T-helper 22 cell (primary cell): ENCODE measurements around the gene TEAD1.

ENCODE experiments used
- DNase-seq: peaks from one replicate; pipeline ENCODE4 v3.0.0-alpha.2; 2020; ENCODE audit warnings: low read depth

TEAD1 gene

DNA sequence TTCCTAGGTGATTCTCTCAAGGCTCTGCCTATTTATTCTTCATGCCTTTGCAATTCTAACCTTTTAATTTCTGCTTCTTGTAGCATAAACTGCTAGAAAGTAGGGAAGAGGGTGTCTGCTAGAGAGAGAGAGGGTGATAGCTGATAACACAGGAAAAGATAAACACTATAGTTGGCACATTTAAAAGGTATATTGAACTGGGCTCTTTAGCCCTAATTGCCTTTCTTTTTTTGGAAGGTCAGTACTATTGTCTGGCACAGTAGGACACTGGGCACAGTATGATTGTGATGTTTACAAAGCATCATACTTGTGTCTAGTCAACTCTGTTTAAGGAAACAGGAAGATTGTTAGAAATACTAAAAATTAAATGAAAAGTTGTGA lies 33.3 kb downstream of the TEAD1 start:
- no peak for DNase-seq

DNA sequence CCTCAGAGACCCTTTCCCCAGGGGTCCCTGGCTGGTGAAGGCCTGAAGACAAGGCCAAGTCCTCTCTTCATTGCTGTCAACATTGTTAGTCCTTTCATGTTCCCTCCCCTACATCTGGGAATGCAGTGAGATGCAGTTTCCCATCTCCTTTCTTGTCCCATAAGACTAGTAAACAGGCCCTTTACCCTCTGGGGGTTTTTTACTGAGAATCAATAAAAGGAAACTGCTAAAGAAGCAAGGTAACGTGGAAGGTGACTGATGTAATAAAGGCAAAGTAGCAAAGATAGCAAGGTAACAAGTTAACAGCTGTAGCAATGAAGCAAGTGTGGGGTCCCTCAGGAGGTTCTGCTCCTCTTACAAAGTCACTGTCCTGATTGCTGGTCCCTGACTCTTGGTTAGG lies 37.3 kb downstream of the TEAD1 start:
- DNase-seq = no peak

DNA sequence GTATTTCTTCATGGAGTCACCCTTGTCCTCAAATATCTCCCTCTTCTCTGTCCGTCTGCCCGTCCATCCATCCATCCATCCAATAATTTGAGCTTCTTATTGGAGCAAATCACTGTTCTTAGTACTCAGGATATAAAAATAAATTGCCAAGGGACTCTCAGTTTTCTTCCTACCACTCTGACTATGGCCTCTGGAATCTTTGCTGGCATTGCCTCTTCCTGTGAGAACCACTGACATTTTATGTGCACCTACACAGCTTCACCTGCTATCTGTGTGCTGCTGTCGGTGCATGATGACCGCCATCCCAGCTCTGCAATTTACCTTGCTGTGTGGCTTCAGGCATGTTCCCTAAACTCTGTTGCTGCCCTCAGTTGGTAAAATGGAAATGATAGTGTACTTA lies 37.9 kb downstream of the TEAD1 start:
- no peak for DNase-seq

DNA sequence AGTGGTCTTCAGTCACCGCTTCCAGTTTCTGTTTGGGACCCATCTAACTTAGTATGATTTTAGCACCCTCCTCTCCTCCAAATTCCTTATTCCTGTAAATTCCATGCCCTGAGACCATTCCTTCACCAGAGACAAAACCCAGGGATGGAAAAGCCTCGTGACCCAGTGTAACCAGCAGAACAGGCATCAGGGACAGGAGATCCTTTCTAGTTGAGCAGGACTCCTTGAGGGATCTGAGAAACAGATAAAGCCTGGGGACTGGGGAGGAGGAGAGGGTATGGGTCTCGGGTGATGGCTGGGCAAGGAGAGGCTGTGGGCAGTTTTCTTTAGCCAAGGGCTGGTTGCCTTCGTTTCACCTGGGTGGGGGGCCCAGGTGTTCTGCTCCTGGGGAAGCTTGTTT lies 40.9 kb downstream of the TEAD1 start:
- DNase-seq = no peak

DNA sequence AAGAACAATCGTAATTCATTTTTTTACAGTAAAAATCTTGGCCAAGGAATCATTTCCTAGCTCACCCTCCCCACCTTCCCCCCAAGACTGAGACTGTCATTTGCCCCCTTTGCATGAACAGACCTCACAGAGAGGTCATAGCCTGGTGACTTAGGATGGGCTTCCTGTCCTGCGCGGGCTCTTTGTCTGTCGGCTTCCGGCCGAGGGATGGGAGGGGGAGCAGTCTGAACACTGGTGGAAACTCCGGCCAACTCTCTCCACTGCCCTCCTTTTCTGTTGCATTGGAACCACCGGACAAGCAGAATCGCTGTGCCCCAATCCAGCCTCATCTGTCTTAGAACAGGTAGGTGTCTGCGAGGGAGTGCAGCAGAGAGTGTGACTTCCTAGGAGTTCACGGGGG lies 41.7 kb downstream of the TEAD1 start:
- DNase-seq = no peak

DNA sequence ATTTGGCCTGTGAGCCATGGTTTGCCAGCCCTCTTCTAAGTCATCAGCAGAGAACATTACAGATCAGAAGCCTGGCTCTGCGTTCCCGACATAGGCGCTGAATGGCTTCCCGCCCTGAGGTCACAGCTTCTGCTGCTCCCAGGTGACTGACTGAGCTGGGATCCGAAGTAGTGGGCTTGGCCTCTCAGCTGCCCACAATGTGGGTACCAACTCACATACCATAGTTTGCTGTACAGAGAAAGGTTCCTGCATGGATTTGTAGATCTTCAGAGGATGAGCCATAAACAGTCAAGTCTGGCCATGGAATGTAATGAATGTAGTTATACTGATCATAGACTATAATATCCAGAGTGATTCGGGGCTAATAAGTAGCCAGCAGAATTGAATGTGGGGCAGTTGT lies 42.6 kb downstream of the TEAD1 start:
- no peak for DNase-seq

DNA sequence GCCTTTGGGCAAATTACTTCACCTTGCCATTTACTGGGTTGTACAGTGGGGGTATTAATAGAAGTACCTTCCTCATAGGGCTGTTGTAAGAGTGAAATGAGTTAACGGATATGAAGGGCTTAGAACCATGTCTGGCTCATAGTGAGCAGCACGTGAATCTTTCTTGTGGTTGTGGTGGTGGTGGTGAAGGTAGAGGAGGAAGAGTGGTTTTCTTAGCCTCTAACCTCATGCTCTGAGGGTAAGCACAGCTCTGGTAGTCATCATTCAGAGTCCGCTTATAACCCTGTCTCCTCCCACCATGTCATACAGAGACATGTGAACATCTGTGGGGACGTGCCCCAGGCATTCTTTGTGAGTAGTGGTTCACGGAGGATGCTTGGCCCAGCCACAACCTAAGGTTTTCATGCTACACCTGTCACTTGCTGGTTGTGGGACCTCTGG lies 43.6 kb downstream of the TEAD1 start:
- DNase-seq = peak; percentile 9

DNA sequence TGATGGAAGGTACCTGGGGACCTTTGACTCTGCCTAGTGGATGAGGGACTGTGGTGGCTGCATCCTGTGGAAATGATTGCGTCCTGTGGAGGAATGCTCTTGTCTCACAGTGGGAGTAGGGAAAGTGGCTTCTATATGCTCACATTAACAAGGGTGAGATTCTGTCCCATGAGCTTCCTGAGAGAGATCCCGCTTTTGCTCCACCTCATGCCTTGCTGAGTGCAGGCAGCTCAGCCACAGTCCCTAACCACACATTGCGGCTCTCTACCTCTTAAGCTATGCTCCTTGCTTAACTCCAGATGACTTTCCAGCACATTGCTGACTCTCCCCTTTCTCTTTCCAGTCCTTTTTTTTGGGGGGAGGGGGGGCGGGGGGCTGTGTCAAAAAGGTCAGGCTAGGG lies 45.0 kb downstream of the TEAD1 start:
- no peak for DNase-seq

DNA sequence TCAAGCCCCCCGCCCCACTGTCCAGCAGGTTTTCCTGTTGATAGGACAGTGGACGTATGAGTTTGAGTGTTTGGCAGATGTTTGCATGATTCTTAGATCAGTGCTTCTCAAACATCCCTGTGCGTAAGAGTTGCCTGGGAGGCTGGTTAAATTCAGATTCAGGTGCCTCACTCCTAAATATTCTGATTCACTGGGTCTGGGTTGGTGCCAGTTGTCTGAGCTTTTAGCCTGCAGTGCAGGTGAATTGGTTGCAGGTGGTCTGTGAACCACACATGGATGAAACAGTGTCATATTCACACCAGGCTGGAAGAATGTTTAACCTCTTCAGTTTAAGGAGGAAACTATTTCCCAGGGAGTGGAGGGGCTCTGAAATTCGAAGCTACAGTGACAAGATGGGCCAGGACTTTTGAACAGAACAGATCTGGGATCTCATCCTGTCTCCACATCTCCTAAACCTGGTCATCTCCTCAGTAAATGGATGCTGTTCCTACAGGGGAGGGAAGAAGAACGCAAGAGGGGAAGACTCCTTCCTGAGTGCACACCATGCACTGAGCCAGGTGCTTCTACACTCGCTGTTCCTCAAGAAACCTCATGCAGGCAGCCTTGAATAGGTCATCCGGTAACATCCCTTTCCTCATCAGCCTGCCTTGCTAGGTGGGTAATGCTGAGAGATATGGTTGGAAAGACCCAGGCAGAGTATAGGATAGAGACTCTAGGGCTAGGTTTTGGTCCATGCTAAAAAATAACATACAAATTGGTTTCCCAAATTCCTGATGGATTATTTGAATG lies 47.8 kb downstream of the TEAD1 start:
- DNase-seq = no peak

DNA sequence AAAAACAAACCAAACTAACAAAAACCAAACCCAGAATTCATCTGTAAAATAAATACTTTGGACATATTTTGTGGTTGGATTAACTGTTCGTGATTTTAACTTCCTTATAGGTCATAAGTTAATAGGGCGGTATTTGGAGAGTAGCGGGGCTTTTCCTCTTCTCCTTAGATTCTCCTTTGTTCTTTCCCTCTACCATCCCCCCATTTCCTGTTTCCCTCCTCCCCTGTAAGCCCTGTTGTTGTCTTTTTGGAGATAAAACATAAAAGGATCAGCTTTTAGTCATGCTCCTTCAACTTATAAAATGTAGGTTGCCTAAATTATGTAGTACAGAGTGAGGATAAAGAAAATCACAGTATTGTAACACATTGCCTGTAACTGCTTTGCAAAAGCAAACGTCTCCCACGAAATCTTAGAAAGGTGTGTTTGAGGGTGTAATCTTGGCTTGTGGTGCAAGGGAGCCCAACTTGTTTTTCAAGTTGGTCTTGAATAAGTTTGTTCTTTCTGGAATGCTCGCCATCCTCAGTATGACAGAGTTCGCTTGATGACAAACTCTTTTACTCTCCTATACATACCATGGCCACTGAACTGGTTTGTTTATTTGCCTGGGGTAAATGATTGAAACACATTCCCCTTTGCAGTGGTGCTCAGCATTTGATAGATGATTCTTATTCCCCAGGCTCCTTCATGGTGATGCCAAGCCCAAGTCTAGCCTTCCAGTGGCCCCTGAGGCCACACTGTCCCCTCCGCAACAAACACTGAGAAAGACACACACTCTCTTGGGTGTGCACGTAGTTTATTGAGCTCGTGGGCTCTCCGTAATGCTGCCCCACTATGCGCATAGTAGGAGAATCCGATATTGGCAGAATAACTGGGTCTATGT lies 49.4 kb downstream of the TEAD1 start:
- no peak for DNase-seq

DNA sequence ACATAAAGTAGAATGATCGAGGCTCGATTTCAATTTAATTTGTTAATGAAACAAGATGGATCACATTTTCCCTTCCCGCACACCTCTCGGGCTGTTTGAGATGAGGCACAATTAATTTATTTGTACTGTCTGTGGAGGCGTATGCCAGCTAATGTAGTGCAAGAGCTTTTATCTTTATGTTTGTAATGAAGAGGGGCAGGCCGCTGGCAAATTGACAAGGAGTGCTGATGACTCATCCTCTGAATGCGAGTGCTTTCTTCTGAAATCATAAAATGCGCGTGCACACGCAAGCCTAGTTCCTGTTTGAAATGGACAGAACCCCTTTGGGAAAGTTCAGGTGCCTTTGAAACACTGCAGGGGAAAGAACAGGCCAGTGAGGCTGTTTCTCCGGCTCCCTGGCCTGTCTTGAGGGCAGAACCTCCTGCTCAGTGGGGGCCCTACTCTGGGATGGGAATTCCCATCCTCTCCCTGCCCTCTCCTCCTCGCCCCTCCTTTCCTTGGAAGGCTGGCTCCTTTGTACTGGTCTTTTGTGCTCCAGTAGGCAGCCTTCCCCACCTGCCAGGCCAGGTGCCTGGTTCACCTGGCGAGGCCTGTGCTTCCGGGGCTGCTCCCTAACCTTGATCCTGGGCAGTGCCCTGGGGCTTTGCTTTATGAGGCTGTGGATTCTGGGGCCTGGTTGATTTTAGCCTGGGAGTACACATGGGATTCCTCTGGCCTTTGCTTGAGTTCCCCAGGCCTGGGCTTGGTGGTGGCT lies 50.3 kb downstream of the TEAD1 start:
- DNase-seq = no peak

DNA sequence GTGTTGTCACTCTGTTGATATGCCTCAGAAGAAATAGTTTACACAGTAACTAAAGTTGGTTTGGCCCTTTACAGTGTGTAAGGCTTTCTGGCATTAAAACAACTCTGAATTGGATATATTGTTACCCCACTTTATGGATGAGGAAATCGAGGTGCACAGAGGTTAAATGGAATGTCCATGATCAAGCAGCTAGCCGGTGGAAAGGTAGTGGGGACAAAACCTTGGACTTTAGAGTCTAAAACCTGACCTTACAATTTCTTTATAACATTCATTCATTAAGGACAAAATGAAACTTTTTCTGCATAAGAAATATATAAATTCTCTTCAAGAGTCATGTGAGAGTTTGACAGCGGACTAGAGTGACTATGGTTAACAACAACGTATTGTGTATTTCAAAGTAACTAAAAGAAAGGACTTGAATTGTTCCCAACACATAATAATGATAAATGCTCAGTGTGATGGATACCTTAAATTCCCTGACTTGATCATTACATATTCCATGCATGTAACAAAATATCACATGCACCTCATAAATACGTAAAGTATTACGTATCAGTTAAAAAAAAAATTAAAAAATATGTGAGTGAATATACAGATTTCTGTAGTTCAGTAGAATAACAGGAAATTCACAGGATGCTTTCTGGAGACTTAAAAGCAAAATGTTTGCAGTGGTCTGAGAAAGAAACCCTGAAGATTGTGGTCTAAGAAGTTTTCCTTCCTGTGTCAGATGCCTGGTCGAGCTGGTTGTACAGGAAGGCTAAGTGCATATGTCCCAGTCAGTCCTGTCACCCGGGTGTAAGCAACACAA lies 51.0 kb downstream of the TEAD1 start:
- no peak for DNase-seq

DNA sequence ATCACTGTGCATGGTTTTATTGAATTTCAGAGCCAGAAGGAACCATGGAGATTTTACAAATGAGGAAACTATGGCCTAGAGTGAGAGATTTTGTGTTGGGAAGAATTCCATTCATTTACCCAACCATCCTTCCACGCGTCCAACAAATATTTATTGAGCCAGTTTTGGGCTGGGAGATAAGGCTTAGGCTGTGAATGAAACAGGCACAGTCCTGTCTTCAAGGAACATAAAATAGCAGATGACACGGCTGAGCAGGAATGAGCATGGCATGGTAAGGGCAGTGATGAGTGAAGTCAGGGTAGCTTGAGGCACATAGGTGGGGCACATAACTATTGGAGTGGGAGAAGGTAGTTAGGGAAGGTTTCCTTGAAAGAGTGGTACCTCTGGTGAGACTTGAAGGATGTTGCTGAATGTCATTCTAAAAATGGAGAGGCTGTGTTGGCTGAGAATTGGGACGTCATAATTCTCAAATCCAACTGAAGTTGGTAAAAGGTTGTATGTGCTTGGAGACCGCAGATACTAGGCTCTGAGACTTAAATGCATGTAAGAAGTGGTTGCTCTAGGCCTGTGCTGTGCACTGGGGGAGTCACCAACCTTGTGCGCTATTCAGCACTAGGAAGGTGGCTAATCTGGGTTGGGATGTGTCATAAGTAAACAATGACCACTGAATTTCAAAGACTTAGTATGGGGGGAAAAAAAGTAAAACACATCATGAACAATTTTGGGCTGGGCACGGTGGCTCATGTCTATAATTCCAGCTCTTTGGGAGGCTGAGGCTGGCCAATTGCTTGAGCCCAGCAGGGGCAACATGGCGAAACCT lies 51.9 kb downstream of the TEAD1 start:
- DNase-seq = no peak

DNA sequence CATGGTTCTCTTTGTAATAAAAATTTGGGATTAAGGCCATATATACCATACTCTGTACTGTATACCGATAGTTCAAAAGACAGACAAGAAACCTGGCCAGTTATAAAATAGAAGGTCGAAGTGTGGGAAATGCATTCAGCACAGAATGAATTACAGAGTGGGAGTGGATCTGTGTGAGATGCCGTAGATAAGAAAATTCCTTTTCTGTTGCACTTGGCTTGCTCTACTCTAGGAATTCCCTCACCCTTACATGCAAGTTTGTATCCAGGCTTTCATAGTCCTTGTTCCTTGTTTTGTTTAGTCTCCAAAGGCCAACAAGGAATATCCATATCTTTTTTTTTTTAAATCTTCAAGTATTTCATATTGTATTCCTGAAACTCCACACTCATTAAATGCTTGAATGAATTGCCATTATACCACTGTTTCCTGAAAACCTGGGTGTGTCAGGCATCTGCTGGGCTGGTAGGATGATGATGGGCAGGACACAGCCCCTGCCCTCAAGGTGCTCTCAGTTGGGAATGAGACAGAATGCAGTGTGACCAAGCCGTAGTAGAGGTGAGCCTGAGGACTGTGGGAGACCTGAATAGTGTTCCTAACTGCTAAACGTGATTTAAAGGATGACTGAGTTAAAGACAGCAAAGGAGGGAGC lies 53.5 kb downstream of the TEAD1 start:
- DNase-seq = no peak

DNA sequence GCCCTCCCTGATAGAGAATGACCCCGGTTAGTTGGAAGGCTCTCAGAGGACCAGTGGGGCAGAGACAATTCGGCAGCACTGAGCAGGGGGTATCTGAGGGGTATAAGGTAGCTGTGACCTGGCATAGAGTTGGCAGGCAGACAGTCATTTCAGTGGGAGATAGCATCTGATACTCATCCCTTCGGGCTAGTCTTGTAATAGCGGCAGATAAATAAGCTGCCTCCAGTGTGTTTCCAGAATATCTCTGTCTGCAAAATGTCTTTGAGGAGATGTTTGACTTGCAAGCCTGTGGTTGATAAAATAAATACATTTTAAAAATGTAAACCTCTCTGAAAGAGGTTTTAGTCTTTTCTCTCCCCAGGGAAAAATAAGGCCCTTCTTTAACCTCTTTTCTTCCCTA lies 54.2 kb downstream of the TEAD1 start:
- no peak for DNase-seq

DNA sequence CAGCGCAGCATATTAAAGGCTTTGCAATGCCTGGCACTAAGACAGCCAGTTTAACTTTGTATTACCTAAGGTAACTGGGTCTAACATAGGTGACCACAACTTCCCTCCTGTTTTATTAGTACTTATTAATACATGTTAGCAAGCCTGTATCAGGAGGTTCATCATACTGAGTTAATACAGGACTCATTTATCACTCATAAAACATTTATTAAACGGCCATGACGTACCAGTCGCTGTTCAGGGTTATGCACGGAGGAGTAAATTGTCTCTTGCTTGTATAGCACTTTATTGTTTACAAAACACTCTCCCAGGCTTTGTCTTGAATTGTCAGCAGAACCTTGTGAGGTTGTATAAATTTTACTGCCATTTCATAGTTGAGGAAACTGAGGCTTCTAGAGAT lies 55.7 kb downstream of the TEAD1 start:
- DNase-seq = no peak

DNA sequence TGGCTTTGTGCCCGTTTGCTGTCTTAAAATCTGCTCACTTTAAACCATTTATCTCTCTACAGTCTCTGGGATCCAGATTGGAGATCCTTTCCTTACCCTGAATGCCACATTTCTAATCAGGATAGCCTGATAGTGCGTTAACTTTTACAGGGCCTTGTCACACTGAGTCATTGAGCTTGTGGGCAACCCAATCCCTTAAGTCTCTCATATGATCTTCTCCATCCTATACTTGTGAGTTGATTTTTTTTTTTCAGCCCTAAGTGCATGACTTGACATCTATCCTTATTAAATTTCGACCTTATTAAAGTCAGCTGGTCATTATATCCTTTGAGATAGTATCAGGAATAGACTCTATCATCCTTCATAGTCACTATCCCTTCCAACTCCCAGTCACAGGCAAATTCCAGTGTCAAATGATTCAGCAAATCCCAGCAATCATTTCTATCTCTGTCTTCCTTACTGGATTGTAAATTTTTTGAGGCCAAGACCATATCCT lies 57.7 kb downstream of the TEAD1 start:
- no peak for DNase-seq

DNA sequence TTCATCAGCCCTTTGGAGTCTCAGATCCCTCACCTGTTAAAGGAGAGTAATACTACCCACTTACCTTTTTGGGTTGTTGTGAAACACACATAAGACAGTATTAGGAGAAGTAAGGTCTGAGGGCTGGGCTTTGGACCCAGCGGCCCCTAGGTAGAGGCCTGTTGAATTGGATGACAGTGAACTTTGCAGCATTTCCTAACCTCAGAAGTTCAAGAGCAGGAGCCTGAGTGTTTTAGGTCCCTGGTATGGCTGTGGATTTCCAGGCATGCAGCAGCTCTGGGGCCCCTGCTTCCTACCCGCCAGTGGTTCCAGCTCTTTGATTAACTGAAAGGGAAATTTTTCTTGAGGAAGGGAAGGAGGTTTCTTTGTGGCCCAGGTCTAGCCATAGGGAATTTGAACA lies 58.9 kb downstream of the TEAD1 start:
- DNase-seq = no peak

DNA sequence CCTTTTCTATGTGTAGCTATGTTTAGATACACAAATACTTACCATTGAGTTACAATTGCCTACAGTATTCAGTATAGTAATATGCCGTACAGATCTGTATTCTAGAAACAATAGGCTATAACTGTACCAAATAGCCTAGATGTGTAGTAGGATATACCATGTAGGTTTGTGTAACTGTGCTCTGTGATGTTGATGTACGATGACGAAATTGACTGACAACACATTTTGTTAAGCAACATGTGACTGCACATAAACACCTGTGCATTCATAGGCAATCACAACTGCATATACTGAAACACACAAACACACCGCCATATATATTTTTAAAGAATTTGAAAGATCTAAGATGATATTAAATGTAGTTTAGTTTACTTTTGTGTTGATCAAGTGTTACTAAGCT lies 60.4 kb downstream of the TEAD1 start:
- DNase-seq = no peak

DNA sequence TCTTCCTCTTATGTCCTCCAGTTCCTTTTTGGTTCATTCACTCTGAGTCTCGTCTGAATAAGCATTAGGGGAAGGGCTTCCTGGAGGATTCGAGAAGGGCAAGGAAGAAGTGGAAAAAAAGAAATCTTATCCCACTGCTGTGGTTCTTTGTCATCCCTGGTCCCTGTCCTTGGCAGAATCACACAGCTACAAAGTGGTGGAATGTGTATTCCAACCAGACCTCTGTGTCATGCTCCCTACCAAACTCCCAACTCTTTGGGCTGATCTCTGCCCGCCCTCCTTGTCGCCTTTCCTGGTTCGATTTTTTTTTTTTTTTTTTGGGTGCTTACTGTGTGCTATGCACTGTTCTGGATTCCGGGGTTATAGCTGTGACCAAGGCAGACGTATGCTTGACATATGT lies 61.0 kb downstream of the TEAD1 start:
- DNase-seq = no peak
